ENCODE results near the gene DYNLT2B.
"Not testable (repeated sequence)": the region's sequence is repeated elsewhere in the genome, so short reads cannot be mapped to it uniquely, and the experiment has no call there.

The DYNLT2B gene

DNA sequence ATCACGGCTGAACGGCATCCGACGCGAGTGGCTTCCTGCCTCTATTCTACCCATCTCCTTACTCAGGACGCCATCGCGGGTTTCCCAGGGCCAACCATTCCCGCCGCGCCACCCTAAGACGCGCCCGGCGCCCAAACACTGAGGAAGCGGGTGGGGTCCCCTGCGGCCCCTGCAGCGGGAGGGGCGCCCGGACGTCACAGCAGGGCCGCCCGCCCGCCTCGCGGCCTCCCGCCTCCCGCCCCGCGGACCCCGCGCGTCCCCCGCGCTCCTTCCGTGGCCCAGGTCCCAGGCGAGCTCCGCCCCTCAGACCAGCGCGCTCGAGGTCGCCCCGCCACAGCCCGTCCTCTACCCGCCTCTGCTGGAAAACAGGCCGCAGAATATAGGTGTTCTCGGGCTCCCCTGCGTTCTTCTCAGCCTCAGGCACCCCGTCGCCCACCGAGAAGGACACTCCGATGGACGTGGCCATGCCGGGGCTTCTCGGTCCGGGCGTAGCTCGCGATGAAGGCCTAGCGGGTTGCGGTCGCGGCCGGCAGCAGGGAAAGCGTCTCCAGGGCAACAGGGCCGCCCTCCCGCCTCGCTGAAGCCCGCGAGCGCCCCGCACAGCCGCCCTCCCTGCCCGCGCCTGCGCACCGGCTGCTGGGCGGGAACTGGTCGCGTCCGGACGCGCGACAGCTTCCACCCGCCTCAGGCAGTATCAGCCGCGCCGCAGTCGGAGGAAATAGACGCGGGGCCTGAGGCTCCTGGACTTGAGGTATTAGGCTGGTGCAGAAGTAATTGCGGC is at the start of gene DYNLT2B:
TSS of gene DYNLT2B (minus strand) at position 554 of the 781 bp plus-strand sequence. CDS start at position 466, 88 bp downstream.
- DNase-seq: peak in 1 of 2 experiments; percentile 50

GRCh38 chr3:196365736-196366135 is 47.7 kb upstream of the DYNLT2B start:
- no peak for DNase-seq

DNA sequence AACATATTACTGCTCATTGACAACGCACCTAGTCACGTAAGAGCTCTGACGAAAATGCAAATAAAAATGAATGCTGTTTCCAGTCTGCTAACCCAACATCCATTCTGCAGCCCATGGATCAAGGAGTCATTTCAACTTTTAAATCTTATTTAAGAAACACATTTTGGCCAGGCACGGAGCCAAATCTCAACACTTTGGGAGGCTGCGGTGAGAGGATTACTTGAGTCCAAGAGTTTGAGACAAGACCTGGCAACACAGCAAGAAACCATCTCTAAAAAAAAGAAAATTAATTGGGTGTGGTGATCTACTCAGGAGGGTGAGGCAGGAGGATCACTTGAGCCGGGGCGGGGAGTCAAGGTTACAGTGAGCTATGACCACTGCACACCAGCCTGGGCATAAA is 42.5 kb upstream of the DYNLT2B start:
- DNase-seq: no peak

DNA sequence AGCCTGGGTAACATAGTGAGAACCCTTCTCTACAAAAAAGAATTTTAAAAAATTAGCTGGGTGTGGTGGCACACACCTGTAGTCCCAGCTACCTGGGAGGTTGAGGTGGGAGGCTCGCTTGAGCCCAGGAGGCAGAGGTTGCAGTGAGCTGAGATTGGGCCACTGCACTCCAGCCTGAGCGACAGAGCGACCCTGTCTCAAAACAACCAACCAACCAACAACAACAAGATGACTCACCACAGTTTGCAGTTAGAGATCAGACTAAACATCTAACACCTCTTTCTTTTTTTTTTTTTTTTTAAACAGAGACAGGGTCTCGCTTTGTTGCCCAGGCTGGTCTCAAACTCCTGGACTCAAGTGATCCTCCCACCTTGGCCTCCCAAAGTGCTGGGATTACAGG is 40.5 kb upstream of the DYNLT2B start:
- not testable (repeated sequence) for DNase-seq

DNA sequence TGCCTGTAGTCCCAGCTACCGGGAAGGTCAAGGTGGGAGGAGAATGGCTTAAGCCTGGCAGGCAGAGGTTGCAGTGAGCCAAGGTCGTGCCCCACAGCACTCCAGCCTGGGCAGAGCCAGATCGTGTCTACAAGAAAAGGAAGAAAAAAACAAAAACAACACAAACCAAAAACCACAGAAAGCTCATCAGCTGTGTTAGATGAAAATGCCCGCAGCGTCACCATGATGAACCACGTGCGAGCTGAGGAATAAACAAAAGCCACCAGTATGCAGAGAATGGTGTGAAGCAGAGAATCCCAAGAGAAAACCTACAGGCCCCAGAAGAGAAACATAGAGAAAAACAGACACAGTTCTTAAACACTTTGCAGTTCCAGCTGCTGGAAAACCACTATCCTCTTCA is 39.9 kb upstream of the DYNLT2B start:
- DNase-seq: no peak

DNA sequence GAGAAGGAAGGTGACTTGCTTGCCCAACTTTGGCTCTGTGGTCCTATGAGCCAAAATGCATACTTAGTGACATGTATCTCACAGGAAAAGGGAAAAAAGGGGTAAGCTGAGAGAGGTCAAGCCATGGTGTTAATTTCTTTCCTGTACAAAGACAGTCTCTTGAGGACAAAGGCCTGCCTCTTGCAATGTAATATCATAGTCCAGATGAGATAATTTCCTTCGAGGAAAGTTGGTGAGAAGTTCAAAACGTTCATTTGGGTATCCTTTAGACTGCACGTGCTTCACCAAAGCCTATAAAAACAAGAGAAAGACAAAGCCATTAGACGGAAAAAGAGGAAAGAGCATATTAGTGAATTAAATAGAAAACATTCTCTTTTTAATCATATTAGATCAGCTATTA is 38.5 kb upstream of the DYNLT2B start:
- no peak for DNase-seq

- no peak for DNase-seq
Measured at GRCh38 chr3:196355668-196356067, 37.6 kb upstream of the DYNLT2B start.

DNA sequence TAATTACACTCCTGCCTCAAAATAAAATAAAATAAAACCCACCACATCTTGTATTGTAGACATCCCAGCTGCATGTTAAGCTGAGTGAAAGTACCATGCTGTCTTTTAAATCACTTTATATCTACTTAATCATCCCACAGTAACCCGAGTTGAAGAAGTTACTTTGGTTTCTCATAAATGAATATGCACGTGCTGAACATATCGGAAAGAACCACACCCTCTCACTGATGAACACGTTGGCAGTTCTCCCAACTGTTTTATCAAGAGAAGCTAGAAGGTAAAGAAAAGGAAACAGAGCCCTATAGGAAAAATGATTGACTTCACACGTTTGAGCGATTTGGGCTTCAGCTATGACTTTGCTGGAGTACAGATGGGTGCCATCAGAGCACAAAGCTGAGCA is 36.1 kb upstream of the DYNLT2B start:
- DNase-seq: no peak

DNA sequence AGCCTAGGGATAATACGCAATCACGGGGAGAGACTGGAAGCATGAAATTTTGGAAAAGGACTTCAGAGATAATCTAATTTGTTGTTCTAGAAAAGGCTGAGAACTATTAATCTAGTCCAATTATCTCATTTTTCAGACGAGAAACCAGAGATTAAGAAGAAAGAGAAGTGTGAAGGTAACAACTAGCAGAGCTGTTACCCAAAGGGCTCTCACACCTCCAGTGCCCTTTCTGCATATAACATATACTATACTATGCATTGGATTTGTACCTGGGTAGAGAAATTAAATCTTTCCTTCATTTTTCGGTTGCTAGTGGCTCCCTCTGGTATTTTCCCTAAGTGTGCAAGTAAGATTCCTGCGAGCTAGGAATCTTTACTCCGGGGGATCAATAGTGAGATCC is 33.5 kb upstream of the DYNLT2B start:
- no peak for DNase-seq

GRCh38 chr3:196350067-196350466 is 32.0 kb upstream of the DYNLT2B start:
- no peak for DNase-seq

- no peak for DNase-seq
Measured at GRCh38 chr3:196348698-196349097, 30.7 kb upstream of the DYNLT2B start.

- DNase-seq: no peak
Measured at GRCh38 chr3:196344663-196345062, 26.6 kb upstream of the DYNLT2B start.

DNA sequence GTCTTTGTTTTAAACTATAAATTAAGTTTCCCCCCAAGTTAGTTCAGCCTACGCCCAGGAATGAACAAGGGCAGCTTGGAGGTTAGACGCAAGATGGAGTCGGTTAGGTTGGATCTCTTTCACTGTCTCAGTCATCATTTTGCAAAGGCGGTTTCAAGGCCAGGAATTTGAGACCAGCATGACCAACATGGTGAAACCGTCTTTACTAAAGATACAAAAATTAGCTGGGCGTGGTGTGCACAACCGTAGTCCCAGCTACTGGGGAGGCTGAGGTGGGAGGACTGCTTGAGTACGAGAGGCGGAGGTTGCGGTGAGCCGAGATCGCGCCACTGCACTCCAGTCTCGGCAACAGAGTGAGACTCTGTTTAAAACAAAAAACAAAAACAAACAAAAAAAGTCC is 25.9 kb upstream of the DYNLT2B start:
- DNase-seq: not testable (repeated sequence)

DNA sequence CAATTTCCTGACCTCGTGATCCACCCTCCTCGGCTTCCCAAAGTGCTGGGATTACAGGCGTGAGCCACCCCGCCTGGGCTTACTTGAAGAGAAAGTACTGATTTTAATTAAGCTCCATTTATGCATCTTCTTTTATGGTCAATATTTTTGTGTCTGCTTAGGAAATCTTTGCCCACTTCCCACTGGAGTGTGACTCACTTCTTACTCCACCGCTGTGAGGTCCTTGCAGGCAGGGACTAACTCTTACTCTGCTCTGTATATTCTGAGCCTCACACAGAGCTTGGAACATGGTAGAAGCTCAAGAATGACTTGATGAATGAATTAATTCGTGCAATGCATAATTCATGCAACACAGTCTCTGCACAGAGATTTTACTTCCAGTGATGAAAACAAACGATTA is 23.1 kb upstream of the DYNLT2B start:
- no peak for DNase-seq

GRCh38 chr3:196340466-196340865 is 22.4 kb upstream of the DYNLT2B start:
- DNase-seq: no peak

DNA sequence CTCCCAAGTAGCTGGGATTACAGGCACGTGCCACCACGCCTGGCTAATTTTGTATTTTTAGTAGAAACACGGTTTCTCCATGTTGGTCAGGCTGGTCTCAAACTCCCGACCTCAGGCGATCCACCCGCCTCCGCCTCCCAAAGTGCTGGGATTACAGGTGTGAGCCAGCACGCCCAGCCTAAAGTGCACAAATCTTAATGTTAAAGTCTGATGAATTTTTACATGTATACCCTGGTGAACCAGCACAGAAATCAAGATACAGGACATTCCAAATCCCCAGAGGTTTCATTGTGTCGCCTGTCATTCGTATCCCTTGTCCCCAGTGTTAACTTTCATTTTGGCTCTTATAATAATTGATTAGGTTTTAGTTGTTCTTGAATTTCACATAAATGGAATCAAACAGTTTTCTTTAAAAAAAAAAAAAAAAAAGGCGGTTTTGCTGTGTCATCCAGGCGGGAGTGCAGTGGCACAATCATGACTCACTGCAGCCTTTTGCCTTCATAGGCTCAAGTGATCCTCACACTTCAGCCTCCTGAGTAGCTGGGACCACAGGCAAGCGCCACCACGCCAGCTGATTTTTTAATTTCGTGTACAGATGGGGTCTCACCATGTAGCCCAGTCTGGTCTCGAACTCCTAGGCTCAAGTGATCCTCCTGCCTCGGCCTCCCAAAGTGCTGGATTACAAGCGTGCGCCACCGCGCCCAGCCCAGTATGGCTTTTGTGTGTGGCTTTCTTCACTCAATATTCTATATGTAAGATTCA is 21.6 kb upstream of the DYNLT2B start:
- no peak for DNase-seq

DNA sequence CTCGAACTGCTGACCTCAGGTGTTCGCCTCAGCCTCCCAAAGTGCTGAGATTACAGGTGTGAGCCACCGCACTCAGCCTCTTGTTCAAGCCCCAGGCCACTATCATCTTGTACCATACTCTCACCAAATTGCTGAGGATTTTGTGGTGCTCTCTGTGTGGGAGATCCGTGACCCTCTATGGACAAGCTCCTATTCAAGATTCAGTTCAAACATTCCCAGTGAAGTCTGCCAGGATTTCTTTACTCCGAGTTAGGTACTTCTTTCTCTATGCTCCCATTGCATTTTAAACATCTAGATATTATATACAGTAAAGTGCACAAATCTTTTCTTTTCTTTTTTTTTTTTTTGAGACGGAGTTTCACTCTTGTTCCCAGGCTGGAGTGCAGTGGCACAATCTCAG is 21.0 kb upstream of the DYNLT2B start:
- no peak for DNase-seq

DNA sequence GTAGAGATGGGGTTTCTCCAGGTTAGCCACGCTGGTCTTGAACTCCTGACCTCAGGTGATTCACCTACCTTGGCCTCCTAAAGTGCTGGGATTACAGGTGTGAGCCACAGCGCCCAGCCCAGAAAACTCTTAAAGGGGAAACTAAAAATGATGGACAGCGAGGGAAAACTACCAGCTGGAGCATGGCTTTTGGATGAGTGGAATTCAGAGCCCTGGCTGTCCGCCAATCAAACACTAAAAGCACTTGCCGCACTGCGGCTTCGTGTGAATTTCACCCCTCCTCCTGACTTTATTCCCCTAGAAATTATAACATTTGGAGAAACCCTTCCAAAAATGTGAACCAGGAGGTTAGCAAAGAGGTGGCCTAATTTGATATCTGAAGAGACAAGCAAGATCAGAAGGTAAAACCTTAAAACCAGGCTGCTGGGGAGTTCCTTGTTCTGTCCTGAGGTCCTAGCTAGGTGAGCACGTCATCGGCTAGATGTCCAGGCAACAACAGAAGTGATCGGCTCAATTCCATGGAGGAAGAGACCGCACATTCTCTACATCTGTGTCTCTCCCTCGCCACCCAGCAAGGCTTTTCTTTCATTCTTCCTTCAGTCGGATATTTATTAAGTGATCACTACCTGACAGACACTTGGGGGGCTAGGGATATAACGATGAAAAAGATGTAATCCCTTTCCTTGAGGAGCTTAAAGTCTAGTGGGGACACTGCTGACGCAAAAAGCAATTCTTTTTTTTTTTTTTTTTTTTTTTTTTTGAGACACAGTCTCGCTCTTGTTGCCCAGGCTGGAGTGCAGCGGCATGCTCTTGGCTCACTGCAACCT is 18.5 kb upstream of the DYNLT2B start:
- no peak for DNase-seq

DNA sequence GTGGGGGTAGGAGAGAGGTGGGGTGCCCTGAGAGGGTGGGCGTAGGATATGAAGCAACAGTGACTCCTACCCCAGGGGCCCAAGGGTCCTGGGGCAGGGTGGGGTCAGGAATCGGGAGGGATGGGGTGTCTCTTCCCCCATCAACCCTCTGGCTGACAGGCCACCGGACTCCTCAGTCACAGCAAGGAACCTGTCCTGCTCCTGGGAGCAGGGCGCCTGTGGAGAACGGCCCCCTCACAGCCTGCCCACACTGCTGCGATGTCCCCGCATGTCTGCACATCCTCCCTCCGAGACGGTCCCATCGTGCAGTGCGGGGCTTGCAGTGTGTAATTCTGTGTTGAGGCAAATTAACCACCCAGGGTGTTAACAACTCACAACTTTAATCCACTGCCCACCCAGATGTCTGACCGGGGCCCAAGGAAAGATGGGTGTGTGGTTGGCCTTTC is 17.5 kb upstream of the DYNLT2B start:
- DNase-seq: no peak

GRCh38 chr3:196334982-196335381 is 16.9 kb upstream of the DYNLT2B start:
- no peak for DNase-seq

DNA sequence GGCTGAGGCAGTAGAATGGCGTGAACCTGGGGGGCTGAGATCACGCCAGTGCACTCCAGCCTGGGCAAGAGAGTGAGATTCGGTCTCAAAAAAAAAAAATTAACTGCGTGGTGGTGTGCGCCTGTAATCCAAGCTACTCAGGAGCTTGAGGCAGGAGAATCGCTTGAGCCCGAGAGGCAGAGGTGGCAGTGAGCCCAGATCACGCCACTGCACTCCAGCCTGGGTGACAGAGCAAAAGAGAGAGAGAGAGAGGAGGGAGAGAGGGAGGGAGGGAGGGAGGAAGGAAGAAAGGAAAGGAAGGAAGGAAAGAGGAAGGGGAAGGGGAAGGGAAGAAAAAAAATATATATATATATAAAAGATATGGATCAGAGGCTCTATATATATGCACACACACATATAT is 14.1 kb upstream of the DYNLT2B start:
- DNase-seq: no peak

GRCh38 chr3:196327405-196327804 is 9.4 kb upstream of the DYNLT2B start:
- no peak for DNase-seq

DNA sequence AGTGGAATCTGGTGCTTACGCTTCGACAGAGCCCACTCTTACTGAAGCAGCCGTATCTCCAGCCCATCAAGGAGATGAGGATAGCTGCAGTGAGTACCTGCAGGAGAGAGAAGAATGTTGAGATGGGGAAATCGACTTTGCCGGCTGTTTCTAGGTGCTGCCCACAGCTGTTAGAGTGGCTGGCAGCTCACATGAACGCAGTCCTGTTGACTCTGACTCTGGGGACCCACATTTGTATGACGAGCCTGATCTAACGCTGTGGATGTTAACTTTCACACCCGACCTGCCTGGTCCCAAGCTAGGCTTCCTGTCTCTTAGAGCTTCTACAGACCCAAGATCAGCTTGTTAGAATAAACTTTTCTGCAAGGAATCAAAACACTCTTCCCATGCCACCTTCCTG is 8.9 kb upstream of the DYNLT2B start:
- DNase-seq: no peak

All from cerebellar nuclear complex (tissue), 1 donor.